ENCODE measurements around the gene KLK4. TPM values are rescaled to one million over a fixed set of nuclear protein-coding genes. Genes with fewer than 3 reads are reported as not detected.

Gene KLK4
- total and polyA plus RNA-seq, 10 of the 15 experiments (the other 5 are each of a cell fraction or from before 2014, with no cell fraction given), result 0.06 to 0.31 TPM; not detected in 8

DNA sequence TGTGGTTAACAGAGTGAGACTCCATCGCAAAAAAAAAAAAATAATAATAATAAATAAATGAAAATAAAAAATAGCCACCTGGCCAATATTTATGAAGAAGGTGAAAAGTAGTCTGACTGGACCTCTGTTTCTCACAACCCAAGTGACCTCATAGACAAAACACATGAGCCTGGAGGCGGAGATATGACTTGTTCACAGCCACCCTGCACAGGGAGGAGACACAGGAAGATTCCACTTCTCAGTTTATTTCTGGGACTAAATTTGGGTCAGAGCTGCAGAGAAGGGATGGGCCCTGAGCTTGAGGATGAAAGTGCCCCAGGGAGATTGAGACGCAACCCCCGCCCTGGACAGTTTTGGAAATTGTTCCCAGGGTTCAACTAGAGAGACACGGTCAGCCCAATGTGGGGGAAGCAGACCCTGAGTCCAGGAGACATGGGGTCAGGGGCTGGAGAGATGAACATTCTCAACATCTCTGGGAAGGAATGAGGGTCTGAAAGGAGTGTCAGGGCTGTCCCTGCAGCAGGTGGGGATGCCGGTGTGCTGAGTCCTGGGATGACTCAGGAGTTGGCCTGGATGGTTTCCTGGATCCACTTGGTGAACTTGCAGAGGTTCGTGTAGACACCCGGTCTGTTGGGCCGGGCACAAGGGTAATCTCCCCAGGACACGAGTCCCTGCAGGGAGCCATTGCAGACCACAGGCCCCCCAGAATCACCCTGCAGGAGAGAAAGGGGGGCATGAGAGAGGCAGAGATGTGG lies 32.1 kb upstream of the KLK4 start:
- no peak for TF ChIP-seq NR2F1 (conservative IDR thresholded peaks at IDR 0.05)
- no peak for TF ChIP-seq GATAD2B (conservative IDR thresholded peaks at IDR 0.05; ENCODE audit: low read depth)
- no peak for TF ChIP-seq ZZZ3 (IDR thresholded peaks at IDR 0.05; ENCODE audit: control insufficient read depth, insufficient read length, low read depth)
- no peak for TF ChIP-seq BHLHE40 (IDR thresholded peaks at IDR 0.05; ENCODE audit: borderline replicate concordance in 1 of 2, low read depth in 2 of 2, low read length in 1 of 2)
- no peak for TF ChIP-seq FOXK2 (IDR thresholded peaks at IDR 0.05)
- no peak for TF ChIP-seq STAT1 (conservative IDR thresholded peaks at IDR 0.05)
- TF ChIP-seq RFX5 (IDR thresholded peaks at IDR 0.05; ENCODE audit: low read depth, low read length), result no peak
- TF ChIP-seq, protein P1, sequence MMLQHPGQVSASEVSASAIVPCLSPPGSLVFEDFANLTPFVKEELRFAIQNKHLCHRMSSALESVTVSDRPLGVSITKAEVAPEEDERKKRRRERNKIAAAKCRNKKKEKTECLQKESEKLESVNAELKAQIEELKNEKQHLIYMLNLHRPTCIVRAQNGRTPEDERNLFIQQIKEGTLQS (IDR thresholded peaks at IDR 0.05; ENCODE audit: borderline replicate concordance, extremely low read depth, low read depth, low read length), result no peak
- TF ChIP-seq SPI1 (IDR thresholded peaks at IDR 0.05; ENCODE audit: borderline replicate concordance, insufficient read depth, low read depth, low read length), result no peak
- no peak for TF ChIP-seq SP1 (IDR thresholded peaks at IDR 0.05; ENCODE audit: low read depth, low read length)
- TF ChIP-seq ATF7 (IDR thresholded peaks at IDR 0.05; ENCODE audit: low read depth), result no peak
- TF ChIP-seq NFYB (IDR thresholded peaks at IDR 0.05; ENCODE audit: insufficient read depth, low read depth, low read length), result no peak
- Histone ChIP-seq H3K4me2 (ENCODE audit: control insufficient read depth, insufficient read depth) (no peak overlapping the region), H3K9me3 (replicated peaks; ENCODE audit: control insufficient read depth, insufficient read depth, low read length) (no peaks in the 10 kb centered on the region), H3K4me3 (no peak overlapping the region), H3K4me1 (ENCODE audit: control insufficient read depth, insufficient read depth, low read length) (no peaks in the 10 kb centered on the region), H3K36me3 (ENCODE audit: control insufficient read depth in 2 of 2, insufficient read depth in 2 of 2, low read length in 1 of 2) (no peaks in the 10 kb centered on the region), H3K27me3 (replicated peaks in 1 of 2; ENCODE audit: control insufficient read depth in 2 of 2, insufficient read depth in 2 of 2, low read length in 1 of 2) (no peaks in the 10 kb centered on the region; a peak in 1 of 4 replicates), H3K79me2 (ENCODE audit: control insufficient read depth, insufficient read depth, low read length) (no peaks in the 10 kb centered on the region), H3K27ac (ENCODE audit: control insufficient read depth, insufficient read depth) (no peak overlapping the region), H4K20me1 (ENCODE audit: control insufficient read depth, insufficient read depth) (no peaks in the 10 kb centered on the region), H3K9ac (ENCODE audit: control insufficient read depth, insufficient read depth, low read length) (no peak overlapping the region), H2AFZ (ENCODE audit: control insufficient read depth, low read depth, low read length) (no peak overlapping the region)
- ChIA-PET RAD21 (ENCODE audit: unreplicated experiment) (no interaction called here), SMC1A (ENCODE audit: uncharacterized antibody, unreplicated experiment) (no interaction called here), CTCF (no interaction called here), POLR2A (no interaction called here)
- no peak for DNase-seq (ENCODE audit: low read depth, low spot score)
- intact Hi-C loops (cut with micrococcal nuclease; ENCODE audit: unreplicated experiment), result no loop called here
- BruUV-seq (replicated peaks), result no TSS peak
- no peak for FAIRE-seq
- in situ Hi-C loops (cut with MboI), result no loop called here
- no peak for ATAC-seq
- WGBS (ENCODE audit: insufficient coverage, insufficient replicate concordance, low lambda C conversion rate, missing lambda C conversion rate), result 22% methylated on average over 10 of the region's 10 CpGs

Measured in GM12878 (cell line).